ENCODE results near the gene HTR2B.
"Not testable (repeated sequence)": the region's sequence is repeated elsewhere in the genome, so short reads cannot be mapped to it uniquely, and the experiment has no call there.

The HTR2B gene

GRCh38 chr2:231093933-231094332 lies 30.9 kb downstream of the HTR2B start:
- DNase-seq (ENCODE audit: low read depth), result no peak

DNA sequence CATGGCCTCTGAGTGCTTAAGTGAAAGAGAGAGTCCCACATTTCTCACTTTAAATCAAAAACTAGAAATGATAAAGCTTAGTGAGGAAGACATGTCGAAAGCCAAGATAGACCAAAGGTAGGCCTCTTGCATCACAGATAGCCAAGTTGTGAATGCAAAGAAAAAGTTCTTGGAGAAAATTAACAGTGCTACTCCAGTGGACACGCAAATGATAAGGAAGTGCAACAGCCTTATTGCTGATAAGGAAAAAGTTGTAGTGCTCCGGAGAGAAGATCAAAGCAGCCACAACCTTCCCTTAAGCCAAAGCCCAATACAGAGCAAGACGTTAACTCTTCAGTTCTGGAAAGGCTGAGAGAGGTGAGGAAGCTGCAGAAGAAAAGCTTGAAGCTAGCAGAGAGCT lies 36.1 kb downstream of the HTR2B start:
- DNase-seq (ENCODE audit: low read depth), result no peak

DNA sequence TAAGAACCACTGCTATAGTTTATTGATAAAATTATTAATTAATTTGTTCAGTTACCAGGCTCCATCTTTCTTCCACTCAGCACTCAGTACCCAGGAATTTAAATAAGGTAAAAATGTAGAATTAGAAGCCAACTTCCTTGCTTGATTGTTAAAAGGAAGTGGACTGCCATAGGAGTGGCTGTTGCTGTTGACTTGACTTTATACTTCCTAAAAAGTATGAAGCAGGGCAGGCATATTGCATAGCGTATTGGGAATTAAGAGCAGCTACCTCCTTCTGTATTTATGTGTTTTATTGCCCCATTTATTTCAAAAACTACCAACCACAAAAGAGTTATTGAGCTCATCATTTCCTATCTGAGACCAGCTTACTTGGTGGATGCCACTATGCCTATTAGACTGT lies 40.3 kb downstream of the HTR2B start:
- no peak for DNase-seq (ENCODE audit: low read depth)

- no peak for DNase-seq (ENCODE audit: low read depth)
Measured at GRCh38 chr2:231069379-231070054, 55.3 kb downstream of the HTR2B start.

- DNase-seq (ENCODE audit: low read depth), result no peak
Measured at GRCh38 chr2:231068525-231069222, 56.2 kb downstream of the HTR2B start.

DNA sequence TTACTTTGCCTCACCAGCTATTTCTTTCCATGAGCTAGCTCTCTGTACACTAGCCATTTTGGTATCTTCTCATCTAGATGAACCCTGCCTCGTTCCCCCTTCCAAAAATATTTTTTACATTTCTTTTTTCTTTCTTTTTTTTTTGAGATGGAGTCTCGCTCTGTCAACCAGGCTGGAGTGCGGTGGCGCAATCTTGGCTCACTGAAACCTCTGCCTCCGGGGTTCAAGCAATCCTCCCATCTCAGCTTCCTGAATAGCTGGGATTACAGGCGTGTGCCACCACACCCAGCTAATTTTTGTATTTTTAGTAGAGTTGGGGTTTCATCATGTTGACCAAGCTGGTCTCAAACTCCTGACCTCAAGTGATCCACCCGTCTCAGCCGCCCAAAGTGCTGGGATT lies 57.3 kb downstream of the HTR2B start:
- not testable (repeated sequence) for DNase-seq (ENCODE audit: low read depth)

DNA sequence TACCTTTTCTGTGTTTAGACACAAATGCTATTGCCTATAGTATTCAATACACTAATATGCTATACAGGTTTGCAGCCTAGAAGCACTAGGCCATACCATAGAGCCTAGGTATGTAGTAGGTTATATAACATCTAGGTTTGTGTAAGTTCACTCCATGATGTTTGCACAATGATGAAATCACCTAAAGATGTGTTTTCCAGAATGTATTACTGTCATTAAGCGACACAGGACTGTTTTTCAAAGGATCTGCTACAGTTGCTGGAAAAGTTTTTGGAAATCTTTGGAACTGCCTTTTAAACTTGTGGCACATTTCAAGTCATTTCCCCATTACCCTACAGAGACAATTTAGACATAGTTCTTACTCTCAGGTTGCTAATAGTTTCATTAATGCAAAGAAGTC lies 58.9 kb downstream of the HTR2B start:
- DNase-seq (ENCODE audit: low read depth), result no peak

DNA sequence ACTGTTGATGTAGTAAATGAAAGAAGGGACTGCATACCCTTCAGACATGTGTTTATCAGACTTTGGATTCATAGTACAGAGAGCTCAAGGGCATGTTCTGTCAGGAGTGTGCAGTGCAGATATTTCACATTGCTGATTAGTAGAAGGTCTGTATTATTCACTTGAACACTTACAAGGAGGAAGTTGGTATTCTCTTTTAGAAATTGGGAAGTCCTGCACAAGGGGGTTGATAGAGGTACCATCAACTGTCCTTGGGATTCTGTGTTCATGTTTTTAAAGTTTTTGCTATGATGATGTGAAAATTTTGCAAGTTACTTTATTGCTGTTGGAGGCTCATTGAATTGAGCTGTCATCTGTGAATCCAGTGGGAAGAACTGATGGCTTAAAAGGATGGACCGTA lies 61.5 kb downstream of the HTR2B start:
- no peak for DNase-seq (ENCODE audit: low read depth)

GRCh38 chr2:231062776-231063175 lies 62.1 kb downstream of the HTR2B start:
- DNase-seq (ENCODE audit: low read depth), result no peak

DNA sequence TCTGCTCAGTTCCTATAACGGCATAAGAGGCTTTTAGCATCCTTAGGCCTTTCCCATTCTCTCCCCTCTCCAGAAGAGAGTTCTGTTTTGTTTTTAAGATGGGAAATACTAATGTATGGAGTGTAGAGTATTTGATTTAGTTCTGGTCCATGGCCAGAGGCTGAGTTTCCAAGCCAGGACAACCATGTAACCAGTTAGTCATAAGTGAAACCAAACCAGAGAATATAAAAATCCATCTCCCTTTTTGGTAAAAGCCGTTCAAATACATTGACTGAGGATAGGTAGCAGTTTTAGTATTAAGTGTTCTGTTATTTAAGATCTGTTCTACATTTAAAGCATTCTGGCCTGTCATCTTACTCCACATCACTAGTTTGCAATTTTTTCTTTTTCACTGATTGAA lies 65.1 kb downstream of the HTR2B start:
- no peak for DNase-seq (ENCODE audit: low read depth)

- no peak for DNase-seq (ENCODE audit: low read depth)
Measured at GRCh38 chr2:231058761-231059550, 65.9 kb downstream of the HTR2B start.

Data from activated gamma-delta T cell treated with anti-CD3 and anti-CD28 coated beads, Interleukin-2, amount 50 U/mL, for 16 hours (primary cell).